Lung (tissue), 12 donors: ENCODE data around the gene OMG. TPM values are rescaled to one million over a fixed set of nuclear protein-coding genes. Genes with fewer than 3 reads are reported as not detected.

ENCODE experiments used
- ATAC-seq: fragments of 200-7000 bp; cut with Tn5 transposase; one replicate; pipeline ENCODE4 v1.9.1; 2020; ENCODE audit warnings: moderate number of reproducible peaks; ENCODE audit not compliant: insufficient read depth, low FRiP score
- DNase-seq, 3 donors: peaks; one replicate each; pipeline ENCODE4 v3.0.0-alpha.2; 2013 to 2017
- H3K27ac ChIP-seq, 2 donors: one replicate each; pipeline ENCODE4 v1.5.1; 2013; ENCODE audit warnings: mild to moderate bottlenecking in 2 of 2, moderate library complexity in 2 of 2, control low read depth in 1 of 2, inconsistent platforms in 1 of 2, low read depth in 1 of 2, low read length in 1 of 2
- H3K27me3 ChIP-seq, 3 donors: one replicate each; pipeline ENCODE4 v1.5.1; 2013; ENCODE audit warnings: low read length in 2 of 3; ENCODE audit not compliant: control insufficient read depth in 3 of 3, insufficient read depth in 3 of 3
- H3K36me3 ChIP-seq, 4 donors: one replicate each; pipeline ENCODE4 v1.5.1; 2013; ENCODE audit warnings: low read length in 4 of 4, mild to moderate bottlenecking in 1 of 4, moderate library complexity in 1 of 4; ENCODE audit not compliant: control insufficient read depth in 4 of 4, insufficient read depth in 4 of 4
- H3K4me1 ChIP-seq, 5 donors: one replicate each; pipeline ENCODE4 v1.5.1; 2013; ENCODE audit warnings: low read length in 5 of 5, mild to moderate bottlenecking in 2 of 5, moderate library complexity in 1 of 5; ENCODE audit not compliant: control insufficient read depth in 5 of 5, insufficient read depth in 5 of 5
- H3K4me3 ChIP-seq: one replicate; pipeline ENCODE4 v1.5.1; 2013; ENCODE audit warnings: mild to moderate bottlenecking, control low read depth, moderate library complexity
- H3K9ac ChIP-seq, 2 donors: one replicate each; pipeline ENCODE4 v1.5.1; 2013; ENCODE audit warnings: low read length in 2 of 2, control low read depth in 1 of 2; ENCODE audit not compliant: insufficient read depth in 1 of 2
- H3K9me3 ChIP-seq, 4 donors: one replicate each; pipeline ENCODE4 v1.5.1; 2013; ENCODE audit warnings: low read length in 3 of 4, mild to moderate bottlenecking in 1 of 4, moderate library complexity in 1 of 4; ENCODE audit not compliant: control insufficient read depth in 4 of 4, insufficient read depth in 3 of 4
- CTCF ChIP-seq: IDR thresholded peaks from 2 replicates; pipeline ENCODE4 v1.5.1; 2012; ENCODE audit warnings: mild to moderate bottlenecking; ENCODE audit errors: control extremely low read depth, extremely low read depth
- WGBS, 2 donors: extraction: QIAGEN DNeasy Blood & Tissue Kit; methylation state at CpG; one replicate each; pipeline ENCODE4 v1.1.7; 2013; 5-methylcytosine and 5-hydroxymethylcytosine counted together
- polyA plus RNA-seq, 2 donors: library from polyadenylated mRNA; stranded (reverse); fragments of 200-250 nt; gene quantifications; one replicate each; pipeline ENCODE4 v1.2.1, GENCODE V29; 2013
- total RNA-seq, 2 donors: library from RNA; depleted of rRNA in 1 of 2; stranded (reverse); fragments of >200 nt in 1 of 2; gene quantifications; one replicate each; pipeline ENCODE4 v1.2.1, GENCODE V29; 2014 to 2021
- donor health status: control.
- donor health status: control.
- donor health status: Bipolar disorder and iron deficiency.
- donor health status: healthy.
- donor health status: DM: yes; HTN: yes; CAD: no.

OMG gene
- total and polyA plus RNA-seq, 4 donors = 16.5 to 41.6 (median 31.0) TPM

- no peak for ATAC-seq
- Histone ChIP-seq H3K27me3 (no peaks in the 10 kb centered on the region), H3K27ac (no peak overlapping the region), H3K4me3 (no peak overlapping the region), H3K4me1 (no peaks in the 10 kb centered on the region), H3K9me3 (no peaks in the 10 kb centered on the region), H3K9ac (no peak overlapping the region), H3K36me3 (peaks cover 0 to 8% (median 6%) of the 10 kb centered on the region in 4 donors)
- no peak for DNase-seq
- no peak for TF ChIP-seq CTCF
These were observed 13.2 kb downstream of the OMG start for GRCh38 chr17:31283841-31284240.

GRCh38 chr17:31281061-31281460 is 16.0 kb downstream of the OMG start:
- no peak for DNase-seq
- Histone ChIP-seq H3K27ac (no peak overlapping the region), H3K27me3 (no peaks in the 10 kb centered on the region), H3K9ac (no peak overlapping the region), H3K9me3 (no peaks in the 10 kb centered on the region), H3K4me1 (no peaks in the 10 kb centered on the region), H3K36me3 (peaks cover 3 to 8% (median 6%) of the 10 kb centered on the region in 4 donors), H3K4me3 (no peak overlapping the region)
- WGBS, 2 donors = 99% methylated on average over 2 of the region's 2 CpGs
- no peak for ATAC-seq
- no peak for TF ChIP-seq CTCF

GRCh38 chr17:31279401-31279800 is 17.6 kb downstream of the OMG start:
- no peak for DNase-seq
- WGBS, 2 donors = 96 to 98% methylated on average over 2 of the region's 2 CpGs
- peaks cover 0 to 8% (median 0%) of the 10 kb centered on the region in 5 donors for H3K4me1 ChIP-seq
- no peak for TF ChIP-seq CTCF
- no peak for ATAC-seq
- peaks cover 3 to 8% (median 6%) of the 10 kb centered on the region in 4 donors for H3K36me3 ChIP-seq
- H3K27ac ChIP-seq = no peak overlapping the region
- no peak overlapping the region for H3K9ac ChIP-seq
- H3K27me3 ChIP-seq = no peaks in the 10 kb centered on the region
- H3K9me3 ChIP-seq = no peaks in the 10 kb centered on the region
- H3K4me3 ChIP-seq = no peak overlapping the region

GRCh38 chr17:31275116-31275515 is 21.9 kb downstream of the OMG start:
- H3K36me3 ChIP-seq = peaks cover 3 to 13% (median 5%) of the 10 kb centered on the region in 4 donors
- TF ChIP-seq CTCF = no peak
- DNase-seq (no peak), ATAC-seq (no peak)
- no peak overlapping the region for H3K9ac ChIP-seq
- H3K9me3 ChIP-seq = no peaks in the 10 kb centered on the region
- WGBS, 2 donors = 54 to 81% methylated on average over 1 of the region's 1 CpG
- H3K4me3 ChIP-seq = no peak overlapping the region
- H3K27me3 ChIP-seq = no peaks in the 10 kb centered on the region
- H3K27ac ChIP-seq = peak overlapping the region in 1 of 2 donors; percentile 50
- peaks cover 0 to 14% (median 7%) of the 10 kb centered on the region in 5 donors for H3K4me1 ChIP-seq
